GM12874 (cell line): ENCODE measurements around the gene SLC17A5.

ENCODE experiments used
- CTCF ChIP-seq: IDR thresholded peaks from 2 replicates; pipeline ENCODE4 v1.5.1; 2011; ENCODE audit warnings: low read depth, mild to moderate bottlenecking, control low read depth, low read length, moderate library complexity; ENCODE audit not compliant: insufficient read depth

The SLC17A5 gene

GRCh38 chr6:73642530-73642929 lies 11.3 kb downstream of the SLC17A5 start:
- no peak for TF ChIP-seq CTCF

- no peak for TF ChIP-seq CTCF
These were observed 13.5 kb downstream of the SLC17A5 start for GRCh38 chr6:73640179-73640750.

- no peak for TF ChIP-seq CTCF
These were observed 14.8 kb downstream of the SLC17A5 start for GRCh38 chr6:73639040-73639439.

GRCh38 chr6:73637404-73637803 lies 16.4 kb downstream of the SLC17A5 start:
- TF ChIP-seq CTCF, result no peak

- TF ChIP-seq CTCF, result no peak
These were observed 17.7 kb downstream of the SLC17A5 start for GRCh38 chr6:73636048-73636447.

GRCh38 chr6:73632346-73632745 lies 21.4 kb downstream of the SLC17A5 start:
- TF ChIP-seq CTCF, result no peak

GRCh38 chr6:73631849-73632248 lies 21.9 kb downstream of the SLC17A5 start:
- TF ChIP-seq CTCF, result no peak
